ENCODE measurements around the gene IL1RN. TPM values are rescaled to one million over a fixed set of nuclear protein-coding genes. Genes with fewer than 3 reads are reported as not detected.

IL1RN gene
- total and polyA plus RNA-seq, 2 of the 13 experiments (the other 11 are each of a cell fraction or from before 2014, with no cell fraction given), result 21.2 to 101 TPM

- TF ChIP-seq ZHX2 (IDR thresholded peaks at IDR 0.05; ENCODE audit: low read depth) (peak; percentile 65; the same call in 1 of the 2 replicates), ZHX2 (CRISPR knock-in tag; IDR thresholded peaks at IDR 0.05; ENCODE audit: borderline replicate concordance) (no peak), ZSCAN12 (CRISPR knock-in tag; IDR thresholded peaks at IDR 0.05) (no peak), SETDB1 (CRISPR knock-in tag; IDR thresholded peaks at IDR 0.05; ENCODE audit: borderline replicate concordance) (no peak), ZBTB10 (CRISPR knock-in tag; IDR thresholded peaks at IDR 0.05; ENCODE audit: borderline replicate concordance) (no peak), CBFB (CRISPR knock-in tag; IDR thresholded peaks at IDR 0.05) (no peak), ZNF3 (CRISPR knock-in tag; IDR thresholded peaks at IDR 0.05) (no peak), ZNF207 (IDR thresholded peaks at IDR 0.05; ENCODE audit: borderline replicate concordance) (no peak), EP300 (IDR thresholded peaks at IDR 0.05; ENCODE audit: low read depth in 2 of 2, low read length in 2 of 2) (peak in 1 of 2 experiments; percentile 59; a peak in 1 of 4 replicates), EP300 (CRISPR knock-in tag; IDR thresholded peaks at IDR 0.05; ENCODE audit: borderline replicate concordance) (peak; percentile 57; the same call in 1 of the 2 replicates), AFF4 (CRISPR knock-in tag; IDR thresholded peaks at IDR 0.05) (0 out of 2 replicates have a peak, but pooled peaks have one; percentile 74), ZFP41 (CRISPR knock-in tag; IDR thresholded peaks at IDR 0.05; ENCODE audit: borderline replicate concordance) (peak; percentile 72; the same call in 1 of the 2 replicates), NFKB2 (CRISPR knock-in tag; IDR thresholded peaks at IDR 0.05; ENCODE audit: borderline replicate concordance) (peak; percentile 28; the same call in 1 of the 2 replicates)
Measured at GRCh38 chr2:113180131-113180946, 52.9 kb downstream of the IL1RN start (continued).
